A549 (cell line): ENCODE results near the gene NANOS3.

Experiments used
- CEBPB ChIP-seq, 2 experiments: fragments of >200 bp in 1 of 2; sonication (Bioruptor Twin) in 1 of 2; formaldehyde crosslinking in 1 of 2; IDR thresholded peaks; 2 replicates each; pipeline ENCODE4 v1.6.1; 2012 to 2016
- CTCF ChIP-seq: fragments of >200 bp; sonication (Bioruptor Twin); formaldehyde crosslinking; IDR thresholded peaks from 3 replicates; pipeline ENCODE4 v1.5.1; 2016
- EP300 ChIP-seq, 2 experiments: fragments of >200 bp; sonication (Bioruptor Twin); formaldehyde crosslinking; IDR thresholded peaks; 2 replicates in 1 of 2; 3 replicates in 1 of 2; pipeline ENCODE4 v1.6.1; 2016 to 2017
- HMGXB4 ChIP-seq: fragments of 250-450 bp; sonication (Bioruptor Pico); IDR thresholded peaks from 2 replicates; pipeline ENCODE4 v1.5.0; 2021; ENCODE audit warnings: mild to moderate bottlenecking, moderate library complexity, borderline replicate concordance
- MAX ChIP-seq: IDR thresholded peaks from 2 replicates; pipeline ENCODE4 v1.6.1; 2012
- POLR2A ChIP-seq: IDR thresholded peaks from 2 replicates; pipeline ENCODE4 v1.6.1; 2012; ENCODE audit warnings: mild to moderate bottlenecking, low read length
- POLR2AphosphoS2 ChIP-seq: conservative IDR thresholded peaks from 2 replicates; pipeline ENCODE4 v1.6.1; 2012; ENCODE audit warnings: low read length, improper control_type of control experiment, inconsistent platforms
- RARB ChIP-seq: fragments of 250-450 bp; sonication (Bioruptor Pico); IDR thresholded peaks from 2 replicates; pipeline ENCODE4 v1.8.0; 2021; ENCODE audit warnings: mild to moderate bottlenecking, moderate library complexity
- RFX5 ChIP-seq: fragments of 450-650 bp; IDR thresholded peaks from 2 replicates; pipeline ENCODE4 v1.7.1; 2014; ENCODE audit warnings: antibody characterized with exemption, mild to moderate bottlenecking, moderate library complexity

GRCh38 chr19:13866463-13867046 lies 10.4 kb upstream of the NANOS3 start:
- TF ChIP-seq RARB (no peak), CTCF (no peak), POLR2AphosphoS2 (no peak), HMGXB4 (no peak), CEBPB (IDR thresholded peaks at IDR 0.05) (no peak), EP300 (IDR thresholded peaks at IDR 0.05) (no peak), RFX5 (no peak), MAX (no peak), POLR2A (no peak)
